Measurements from ENCODE around the gene UGT1A1.

Gene UGT1A1

DNA sequence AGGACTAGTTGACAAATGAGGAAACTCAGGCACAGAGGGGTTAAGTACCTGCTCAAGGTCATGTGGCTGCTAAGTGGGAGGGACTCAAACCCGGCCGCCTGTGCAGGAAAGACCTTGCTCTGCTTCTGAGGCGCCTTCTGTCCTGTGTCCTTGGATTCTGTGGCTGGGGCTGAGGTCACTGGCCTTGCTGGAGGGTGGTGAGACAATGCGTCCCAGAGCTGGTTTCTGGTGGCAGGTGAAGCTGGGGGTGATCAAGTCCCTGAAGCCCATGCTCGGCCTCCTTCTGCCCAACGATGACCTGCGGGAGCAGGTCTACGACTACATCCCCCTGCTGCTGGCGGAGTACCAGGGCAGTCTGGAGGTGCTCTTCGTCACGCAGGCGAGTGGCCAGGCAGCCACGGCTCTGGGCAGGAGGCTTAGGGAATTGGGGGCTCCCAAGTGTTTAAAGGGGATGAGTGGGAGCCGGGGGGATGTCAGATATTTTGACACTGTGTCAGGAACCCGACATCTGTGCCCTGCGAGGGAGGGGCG is 34.1 kb downstream of the UGT1A1 start:
- TF ChIP-seq CTCF (IDR thresholded peaks at IDR 0.05; ENCODE audit: insufficient read depth, low read length, poor library complexity, severe bottlenecking) (no peak), EZH2phosphoT487 (conservative IDR thresholded peaks at IDR 0.05; ENCODE audit: low read length) (no peak)
- no peaks in the 10 kb centered on the region for H3K79me2 ChIP-seq (ENCODE audit: insufficient read depth, low read length)
- no peak overlapping the region for H3K27ac ChIP-seq (ENCODE audit: low read depth, low read length)
- no peak overlapping the region for H3K4me3 ChIP-seq (ENCODE audit: insufficient read depth, low read length, poor library complexity, severe bottlenecking)
- H2AFZ ChIP-seq (ENCODE audit: low read depth, low read length, severe bottlenecking): no peak overlapping the region
- H3K36me3 ChIP-seq (ENCODE audit: low read length): no peaks in the 10 kb centered on the region
- H4K20me1 ChIP-seq (ENCODE audit: low read depth, low read length): no peaks in the 10 kb centered on the region
- no peaks in the 10 kb centered on the region for H3K9me2 ChIP-seq (replicated peaks; ENCODE audit: insufficient read depth, low read length)
- H3K9me3 ChIP-seq (ENCODE audit: insufficient read depth, low read length): no peaks in the 10 kb centered on the region
- H3K27me3 ChIP-seq (ENCODE audit: low read length): no peaks in the 10 kb centered on the region
- no peak overlapping the region for H3K4me2 ChIP-seq (ENCODE audit: low read depth, low read length, poor library complexity, severe bottlenecking)
- no peaks in the 10 kb centered on the region for H3F3A ChIP-seq (ENCODE audit: insufficient read depth)
- H3K9ac ChIP-seq (ENCODE audit: low read length): no peak overlapping the region

DNA sequence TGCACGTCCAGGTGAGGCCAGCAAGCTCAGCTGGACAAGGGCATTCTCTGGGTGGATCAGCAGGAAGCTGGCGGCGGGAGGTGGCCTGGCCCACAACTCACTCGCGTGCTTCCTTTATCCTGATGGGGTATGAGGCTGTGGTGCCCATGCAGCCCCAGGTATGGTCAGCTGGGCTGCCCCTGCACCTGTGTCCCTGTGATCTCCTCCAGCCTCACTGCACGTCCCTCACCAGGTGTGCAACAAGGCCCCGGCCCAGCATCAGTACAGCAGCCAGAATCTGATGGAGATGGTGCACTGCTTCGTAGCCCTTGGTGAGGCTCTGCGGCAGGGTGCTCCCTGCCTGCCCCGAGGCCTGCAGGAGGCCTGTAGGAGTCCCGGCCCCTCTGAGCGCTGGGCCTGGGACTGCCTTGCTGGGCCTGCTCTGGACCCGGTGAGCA is 35.7 kb downstream of the UGT1A1 start:
- Histone ChIP-seq H3K4me2 (ENCODE audit: low read depth, low read length, poor library complexity, severe bottlenecking) (no peak overlapping the region), H3F3A (ENCODE audit: insufficient read depth) (no peaks in the 10 kb centered on the region), H4K20me1 (ENCODE audit: low read depth, low read length) (no peaks in the 10 kb centered on the region), H3K27ac (ENCODE audit: low read depth, low read length) (no peak overlapping the region), H3K4me3 (ENCODE audit: insufficient read depth, low read length, poor library complexity, severe bottlenecking) (no peak overlapping the region), H3K79me2 (ENCODE audit: insufficient read depth, low read length) (no peaks in the 10 kb centered on the region), H3K9ac (ENCODE audit: low read length) (no peak overlapping the region), H3K9me2 (replicated peaks; ENCODE audit: insufficient read depth, low read length) (no peaks in the 10 kb centered on the region), H3K9me3 (ENCODE audit: insufficient read depth, low read length) (no peaks in the 10 kb centered on the region), H3K27me3 (ENCODE audit: low read length) (no peaks in the 10 kb centered on the region), H3K36me3 (ENCODE audit: low read length) (no peaks in the 10 kb centered on the region), H2AFZ (ENCODE audit: low read depth, low read length, severe bottlenecking) (no peak overlapping the region)
- no peak for TF ChIP-seq EZH2phosphoT487 (conservative IDR thresholded peaks at IDR 0.05; ENCODE audit: low read length)
- TF ChIP-seq CTCF (IDR thresholded peaks at IDR 0.05; ENCODE audit: insufficient read depth, low read length, poor library complexity, severe bottlenecking): no peak

GRCh38 chr2:233796254-233796653 is 36.2 kb downstream of the UGT1A1 start:
- Histone ChIP-seq H3K9me2 (replicated peaks; ENCODE audit: insufficient read depth, low read length) (no peaks in the 10 kb centered on the region), H3F3A (ENCODE audit: insufficient read depth) (no peaks in the 10 kb centered on the region), H3K9ac (ENCODE audit: low read length) (no peak overlapping the region), H2AFZ (ENCODE audit: low read depth, low read length, severe bottlenecking) (no peak overlapping the region), H3K9me3 (ENCODE audit: insufficient read depth, low read length) (no peaks in the 10 kb centered on the region), H3K79me2 (ENCODE audit: insufficient read depth, low read length) (no peaks in the 10 kb centered on the region), H3K36me3 (ENCODE audit: low read length) (no peaks in the 10 kb centered on the region), H3K4me2 (ENCODE audit: low read depth, low read length, poor library complexity, severe bottlenecking) (no peak overlapping the region), H3K4me3 (ENCODE audit: insufficient read depth, low read length, poor library complexity, severe bottlenecking) (no peak overlapping the region), H3K27ac (ENCODE audit: low read depth, low read length) (no peak overlapping the region), H4K20me1 (ENCODE audit: low read depth, low read length) (no peaks in the 10 kb centered on the region), H3K27me3 (ENCODE audit: low read length) (no peaks in the 10 kb centered on the region)
- no peak for TF ChIP-seq CTCF (IDR thresholded peaks at IDR 0.05; ENCODE audit: insufficient read depth, low read length, poor library complexity, severe bottlenecking)
- TF ChIP-seq EZH2phosphoT487 (conservative IDR thresholded peaks at IDR 0.05; ENCODE audit: low read length): no peak
